COLO829 (cell line): ENCODE data around the gene DICER1.

Experiments
- DNase-seq: peaks from one replicate; pipeline ENCODE4 v3.0.0; 2012; ENCODE audit warnings: low spot score

DICER1 gene

GRCh38 chr14:95077345-95077744 lies 80.0 kb downstream of the DICER1 start:
- no peak for DNase-seq

GRCh38 chr14:95075789-95076188 lies 81.5 kb downstream of the DICER1 start:
- DNase-seq, result no peak

GRCh38 chr14:95073947-95074346 lies 83.4 kb downstream of the DICER1 start:
- no peak for DNase-seq

GRCh38 chr14:95072310-95072905 lies 84.9 kb downstream of the DICER1 start:
- no peak for DNase-seq

- DNase-seq, result no peak
These were observed 85.6 kb downstream of the DICER1 start for GRCh38 chr14:95071649-95072280.

- no peak for DNase-seq
These were observed 86.4 kb downstream of the DICER1 start for GRCh38 chr14:95070748-95071435.

GRCh38 chr14:95069547-95069946 lies 87.8 kb downstream of the DICER1 start:
- DNase-seq, result no peak

GRCh38 chr14:95069018-95069417 lies 88.3 kb downstream of the DICER1 start:
- no peak for DNase-seq

GRCh38 chr14:95068521-95068920 lies 88.8 kb downstream of the DICER1 start:
- DNase-seq, result no peak

- DNase-seq, result no peak
These were observed 89.2 kb downstream of the DICER1 start for GRCh38 chr14:95068080-95068479.

- no peak for DNase-seq
These were observed 89.8 kb downstream of the DICER1 start for GRCh38 chr14:95067526-95067925.

GRCh38 chr14:95066427-95066986 lies 90.8 kb downstream of the DICER1 start:
- no peak for DNase-seq

- no peak for DNase-seq
These were observed 91.9 kb downstream of the DICER1 start for GRCh38 chr14:95065411-95065810.

GRCh38 chr14:95064734-95065133 lies 92.6 kb downstream of the DICER1 start:
- no peak for DNase-seq

- DNase-seq, result no peak
These were observed 93.1 kb downstream of the DICER1 start for GRCh38 chr14:95064256-95064655.

GRCh38 chr14:95063391-95063790 lies 93.9 kb downstream of the DICER1 start:
- no peak for DNase-seq

GRCh38 chr14:95062946-95063345 lies 94.4 kb downstream of the DICER1 start:
- no peak for DNase-seq

GRCh38 chr14:95062220-95062619 lies 95.1 kb downstream of the DICER1 start:
- DNase-seq, result no peak

GRCh38 chr14:95061317-95062093 lies 95.8 kb downstream of the DICER1 start:
- DNase-seq, result no peak

- DNase-seq, result no peak
These were observed 98.2 kb downstream of the DICER1 start for GRCh38 chr14:95059126-95059525.

- DNase-seq, result no peak
These were observed 98.8 kb downstream of the DICER1 start for GRCh38 chr14:95058491-95058890.

- DNase-seq, result no peak
These were observed 99.5 kb downstream of the DICER1 start for GRCh38 chr14:95057851-95058250.
